ENCODE measurements around the gene IFITM2. TPM values are rescaled to one million over a fixed set of nuclear protein-coding genes. Genes with fewer than 3 reads are reported as not detected.

The IFITM2 gene
- total RNA-seq, 6 experiments from 2014 or later, result 157 to 624 (median 390) TPM

DNA sequence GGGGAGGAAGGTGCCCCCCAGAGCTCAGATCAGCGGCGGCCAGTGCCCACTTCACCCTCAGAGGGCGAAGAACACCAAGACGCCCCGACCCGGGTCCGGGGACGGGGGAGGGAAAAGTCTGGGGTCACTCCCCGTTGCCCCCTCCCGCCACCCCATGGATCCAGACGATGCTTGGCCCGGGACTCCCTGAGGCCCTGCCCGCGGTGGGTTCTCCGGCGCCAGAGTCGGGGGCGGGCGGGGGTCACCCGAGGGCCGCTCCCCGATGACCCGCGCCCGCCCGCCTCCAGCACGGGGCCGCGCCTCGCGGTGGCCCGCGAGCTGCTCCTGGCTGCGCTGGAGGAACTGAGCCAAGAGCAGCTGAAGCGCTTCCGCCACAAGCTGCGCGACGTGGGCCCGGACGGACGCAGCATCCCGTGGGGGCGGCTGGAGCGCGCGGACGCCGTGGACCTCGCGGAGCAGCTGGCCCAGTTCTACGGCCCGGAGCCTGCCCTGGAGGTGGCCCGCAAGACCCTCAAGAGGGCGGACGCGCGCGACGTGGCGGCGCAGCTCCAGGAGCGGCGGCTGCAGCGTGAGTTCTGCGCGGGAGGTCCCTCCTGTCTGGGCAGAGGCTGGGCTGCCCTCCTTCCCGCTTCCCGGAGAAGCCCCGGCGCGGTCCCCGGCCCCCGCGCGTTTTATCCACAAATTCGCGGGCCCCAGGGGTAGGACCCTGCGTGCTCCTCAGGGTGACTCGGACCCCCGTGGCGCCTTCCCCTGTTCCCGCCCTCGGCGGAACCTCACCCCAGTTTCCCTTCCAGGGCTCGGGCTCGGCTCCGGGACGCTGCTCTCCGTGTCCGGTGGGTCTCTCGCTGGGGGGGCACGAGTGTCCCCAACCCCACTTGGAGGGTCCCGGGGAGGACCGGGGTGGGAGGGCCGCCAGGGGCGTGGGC is 28.3 kb upstream of the IFITM2 start:
- intact Hi-C loops (cut with DNase I), result no loop called here
- 4% methylated on average over 4 of the region's 97 CpGs for WGBS (ENCODE audit: insufficient coverage, low coverage, low lambda C conversion rate, missing lambda C conversion rate)
- Histone ChIP-seq H3K4me1 (peaks cover 0 to 14% (median 7%) of the 10 kb centered on the region in 4 donors), H3K36me3 (no peaks in the 10 kb centered on the region), H3K9me3 (no peaks in the 10 kb centered on the region), H3K4me3 (peak overlapping the region; percentile 41 to 62 (median 52)), H3K27ac (peak overlapping the region in 2 of 3 donors; percentile 43 to 73), H3K27me3 (no peaks in the 10 kb centered on the region)
- peak; percentile 21 to 37 (median 27) for ATAC-seq
- no peak for TF ChIP-seq POLR2A (IDR thresholded peaks at IDR 0.05)
- TF ChIP-seq, protein P1, sequence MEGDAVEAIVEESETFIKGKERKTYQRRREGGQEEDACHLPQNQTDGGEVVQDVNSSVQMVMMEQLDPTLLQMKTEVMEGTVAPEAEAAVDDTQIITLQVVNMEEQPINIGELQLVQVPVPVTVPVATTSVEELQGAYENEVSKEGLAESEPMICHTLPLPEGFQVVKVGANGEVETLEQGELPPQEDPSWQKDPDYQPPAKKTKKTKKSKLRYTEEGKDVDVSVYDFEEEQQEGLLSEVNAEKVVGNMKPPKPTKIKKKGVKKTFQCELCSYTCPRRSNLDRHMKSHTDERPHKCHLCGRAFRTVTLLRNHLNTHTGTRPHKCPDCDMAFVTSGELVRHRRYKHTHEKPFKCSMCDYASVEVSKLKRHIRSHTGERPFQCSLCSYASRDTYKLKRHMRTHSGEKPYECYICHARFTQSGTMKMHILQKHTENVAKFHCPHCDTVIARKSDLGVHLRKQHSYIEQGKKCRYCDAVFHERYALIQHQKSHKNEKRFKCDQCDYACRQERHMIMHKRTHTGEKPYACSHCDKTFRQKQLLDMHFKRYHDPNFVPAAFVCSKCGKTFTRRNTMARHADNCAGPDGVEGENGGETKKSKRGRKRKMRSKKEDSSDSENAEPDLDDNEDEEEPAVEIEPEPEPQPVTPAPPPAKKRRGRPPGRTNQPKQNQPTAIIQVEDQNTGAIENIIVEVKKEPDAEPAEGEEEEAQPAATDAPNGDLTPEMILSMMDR (IDR thresholded peaks at IDR 0.05), result no peak
- DNase-seq, result peak; percentile 37 to 60 (median 54)

DNA sequence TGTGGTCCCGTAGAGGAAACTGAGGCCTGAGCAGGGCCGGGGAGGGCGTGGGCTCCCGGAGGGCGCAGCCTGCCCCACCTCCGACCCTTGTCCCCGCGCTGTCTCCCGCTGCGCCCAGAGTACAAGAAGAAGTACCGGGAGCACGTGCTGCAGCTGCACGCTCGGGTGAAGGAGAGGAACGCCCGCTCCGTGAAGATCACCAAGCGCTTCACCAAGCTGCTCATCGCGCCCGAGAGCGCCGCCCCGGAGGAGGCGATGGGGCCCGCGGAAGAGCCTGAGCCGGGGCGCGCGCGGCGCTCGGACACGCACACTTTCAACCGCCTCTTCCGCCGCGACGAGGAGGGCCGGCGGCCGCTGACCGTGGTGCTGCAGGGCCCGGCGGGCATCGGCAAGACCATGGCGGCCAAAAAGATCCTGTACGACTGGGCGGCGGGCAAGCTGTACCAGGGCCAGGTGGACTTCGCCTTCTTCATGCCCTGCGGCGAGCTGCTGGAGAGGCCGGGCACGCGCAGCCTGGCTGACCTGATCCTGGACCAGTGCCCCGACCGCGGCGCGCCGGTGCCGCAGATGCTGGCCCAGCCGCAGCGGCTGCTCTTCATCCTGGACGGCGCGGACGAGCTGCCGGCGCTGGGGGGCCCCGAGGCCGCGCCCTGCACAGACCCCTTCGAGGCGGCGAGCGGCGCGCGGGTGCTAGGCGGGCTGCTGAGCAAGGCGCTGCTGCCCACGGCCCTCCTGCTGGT is 27.5 kb upstream of the IFITM2 start:
- no peaks in the 10 kb centered on the region for H3K36me3 ChIP-seq
- peak overlapping the region in 2 of 3 donors; percentile 43 to 73 for H3K27ac ChIP-seq
- DNase-seq, result peak; percentile 86 to 93 (median 91)
- ATAC-seq, result peak; percentile 84 to 91 (median 91)
- TF ChIP-seq POLR2A (IDR thresholded peaks at IDR 0.05), result peak; percentile 30
- TF ChIP-seq, protein P1 (IDR thresholded peaks at IDR 0.05), result no peak
- peak overlapping the region; percentile 41 to 62 (median 52) for H3K4me3 ChIP-seq
- no peaks in the 10 kb centered on the region for H3K9me3 ChIP-seq
- intact Hi-C loops (cut with DNase I), result no loop called here
- 3% methylated on average over 8 of the region's 85 CpGs for WGBS (ENCODE audit: insufficient coverage, low coverage, low lambda C conversion rate, missing lambda C conversion rate)
- no peaks in the 10 kb centered on the region for H3K27me3 ChIP-seq
- H3K4me1 ChIP-seq, result peaks cover 0 to 14% (median 7%) of the 10 kb centered on the region in 4 donors

DNA sequence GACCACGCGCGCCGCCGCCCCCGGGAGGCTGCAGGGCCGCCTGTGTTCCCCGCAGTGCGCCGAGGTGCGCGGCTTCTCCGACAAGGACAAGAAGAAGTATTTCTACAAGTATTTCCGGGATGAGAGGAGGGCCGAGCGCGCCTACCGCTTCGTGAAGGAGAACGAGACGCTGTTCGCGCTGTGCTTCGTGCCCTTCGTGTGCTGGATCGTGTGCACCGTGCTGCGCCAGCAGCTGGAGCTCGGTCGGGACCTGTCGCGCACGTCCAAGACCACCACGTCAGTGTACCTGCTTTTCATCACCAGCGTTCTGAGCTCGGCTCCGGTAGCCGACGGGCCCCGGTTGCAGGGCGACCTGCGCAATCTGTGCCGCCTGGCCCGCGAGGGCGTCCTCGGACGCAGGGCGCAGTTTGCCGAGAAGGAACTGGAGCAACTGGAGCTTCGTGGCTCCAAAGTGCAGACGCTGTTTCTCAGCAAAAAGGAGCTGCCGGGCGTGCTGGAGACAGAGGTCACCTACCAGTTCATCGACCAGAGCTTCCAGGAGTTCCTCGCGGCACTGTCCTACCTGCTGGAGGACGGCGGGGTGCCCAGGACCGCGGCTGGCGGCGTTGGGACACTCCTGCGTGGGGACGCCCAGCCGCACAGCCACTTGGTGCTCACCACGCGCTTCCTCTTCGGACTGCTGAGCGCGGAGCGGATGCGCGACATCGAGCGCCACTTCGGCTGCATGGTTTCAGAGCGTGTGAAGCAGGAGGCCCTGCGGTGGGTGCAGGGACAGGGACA is 26.7 kb upstream of the IFITM2 start:
- no peaks in the 10 kb centered on the region for H3K27me3 ChIP-seq
- no peaks in the 10 kb centered on the region for H3K9me3 ChIP-seq
- intact Hi-C loops (cut with DNase I), result no loop called here
- ATAC-seq (no peak), DNase-seq (peak; percentile 24 to 66 (median 51))
- H3K27ac ChIP-seq, result peak overlapping the region in 1 of 3 donors; percentile 43
- H3K4me3 ChIP-seq, result peak overlapping the region; percentile 41 to 62 (median 52)
- TF ChIP-seq, protein P1 (IDR thresholded peaks at IDR 0.05), result no peak
- TF ChIP-seq POLR2A (IDR thresholded peaks at IDR 0.05), result no peak
- H3K4me1 ChIP-seq, result peaks cover 0 to 14% (median 7%) of the 10 kb centered on the region in 4 donors
- no peaks in the 10 kb centered on the region for H3K36me3 ChIP-seq
- WGBS (ENCODE audit: insufficient coverage, low coverage, low lambda C conversion rate, missing lambda C conversion rate), result 24% methylated on average over 27 of the region's 79 CpGs

Measured in right lobe of liver (tissue), 6 donors.